NOMO-1 treated with DMSO at 0.1 percent for 48 hours (cell line): Measurements from ENCODE around the gene RIMS3.
A peak's percentile ranks its signal among the peaks of the same experiment; 100 is the strongest.

Source experiments
- DNase-seq: peaks from one replicate; lab custom pipeline; 2025; ENCODE audit not compliant: unreplicated experiment; lab: John Stamatoyannopoulos, UW

The RIMS3 gene

GRCh38 chr1:40653851-40654537 lies 11.5 kb downstream of the RIMS3 start:
- DNase-seq, result no peak

GRCh38 chr1:40652979-40653378 lies 12.5 kb downstream of the RIMS3 start:
- DNase-seq, result no peak

- no peak for DNase-seq
Measured at GRCh38 chr1:40652468-40652867, 13.0 kb downstream of the RIMS3 start.

- no peak for DNase-seq
Measured at GRCh38 chr1:40651138-40651857, 14.2 kb downstream of the RIMS3 start.

GRCh38 chr1:40650075-40650474 lies 15.4 kb downstream of the RIMS3 start:
- DNase-seq, result no peak

- DNase-seq, result no peak
Measured at GRCh38 chr1:40649592-40649930, 15.9 kb downstream of the RIMS3 start.

GRCh38 chr1:40648928-40649591 lies 16.4 kb downstream of the RIMS3 start:
- no peak for DNase-seq

GRCh38 chr1:40648200-40648599 lies 17.3 kb downstream of the RIMS3 start:
- no peak for DNase-seq

GRCh38 chr1:40646315-40646714 lies 19.2 kb downstream of the RIMS3 start:
- DNase-seq, result no peak

GRCh38 chr1:40645118-40645680 lies 20.3 kb downstream of the RIMS3 start:
- no peak for DNase-seq

- DNase-seq, result no peak
Measured at GRCh38 chr1:40641601-40642242, 23.8 kb downstream of the RIMS3 start.

- no peak for DNase-seq
Measured at GRCh38 chr1:40640314-40641076, 25.0 kb downstream of the RIMS3 start.

GRCh38 chr1:40638097-40639036 lies 27.1 kb downstream of the RIMS3 start:
- no peak for DNase-seq

- DNase-seq, result no peak
Measured at GRCh38 chr1:40637470-40638007, 27.9 kb downstream of the RIMS3 start.

- DNase-seq, result no peak
Measured at GRCh38 chr1:40636777-40637176, 28.7 kb downstream of the RIMS3 start.

GRCh38 chr1:40635763-40636500 lies 29.6 kb downstream of the RIMS3 start:
- DNase-seq, result no peak

GRCh38 chr1:40634901-40635655 lies 30.4 kb downstream of the RIMS3 start:
- DNase-seq, result no peak

GRCh38 chr1:40633931-40634376 lies 31.5 kb downstream of the RIMS3 start:
- peak; percentile 47 for DNase-seq
